Smooth muscle cell of the brain vasculature (primary cell): ENCODE results near the gene ING5.
"Not testable (repeated sequence)": the region's sequence is repeated elsewhere in the genome, so short reads cannot be mapped to it uniquely, and the experiment has no call there.

ENCODE experiments used
- DNase-seq: peaks from one replicate; pipeline ENCODE4 v3.0.0-alpha.2; 2012; ENCODE audit warnings: low read depth, low spot score

Gene ING5

DNA sequence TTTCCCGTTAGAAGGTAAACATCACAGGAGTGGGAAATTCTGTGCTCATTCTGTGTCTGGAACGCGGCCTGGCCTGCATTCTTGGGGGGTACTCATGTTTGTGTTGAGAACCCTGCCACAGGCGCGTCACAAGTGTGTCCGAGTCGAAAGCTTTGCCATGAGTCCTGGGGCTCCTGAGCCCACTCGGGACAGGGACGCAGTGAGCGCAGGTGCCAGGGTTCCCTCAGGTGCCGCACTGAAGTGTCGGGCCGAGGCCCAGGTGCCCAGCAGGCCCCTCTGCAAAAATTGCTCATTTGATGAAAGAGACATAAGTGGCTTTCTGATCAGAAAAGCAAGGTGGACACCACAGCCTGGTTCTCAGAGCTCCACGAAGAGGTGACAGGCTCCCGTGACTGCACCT is 37.3 kb downstream of the ING5 start:
- DNase-seq = no peak

DNA sequence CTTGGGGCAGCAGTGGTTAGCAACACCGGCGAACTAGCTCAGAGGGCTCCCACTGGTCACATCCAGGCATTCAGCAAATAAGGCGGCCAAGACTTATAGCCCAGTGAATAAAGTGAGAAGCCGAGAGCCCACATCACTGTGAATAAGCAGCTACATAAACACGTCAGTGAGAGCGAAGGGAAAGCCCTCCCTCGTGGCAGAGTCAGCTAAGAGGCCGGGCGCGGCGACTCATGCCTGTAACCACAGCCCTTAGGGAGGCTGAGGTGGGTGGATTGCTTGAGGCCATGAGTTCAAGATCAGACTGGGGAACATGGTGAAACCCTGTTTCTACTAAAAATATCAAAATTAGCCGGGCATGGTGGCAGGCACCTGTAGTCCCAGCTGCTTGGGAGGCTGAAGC is 37.8 kb downstream of the ING5 start:
- no peak for DNase-seq

DNA sequence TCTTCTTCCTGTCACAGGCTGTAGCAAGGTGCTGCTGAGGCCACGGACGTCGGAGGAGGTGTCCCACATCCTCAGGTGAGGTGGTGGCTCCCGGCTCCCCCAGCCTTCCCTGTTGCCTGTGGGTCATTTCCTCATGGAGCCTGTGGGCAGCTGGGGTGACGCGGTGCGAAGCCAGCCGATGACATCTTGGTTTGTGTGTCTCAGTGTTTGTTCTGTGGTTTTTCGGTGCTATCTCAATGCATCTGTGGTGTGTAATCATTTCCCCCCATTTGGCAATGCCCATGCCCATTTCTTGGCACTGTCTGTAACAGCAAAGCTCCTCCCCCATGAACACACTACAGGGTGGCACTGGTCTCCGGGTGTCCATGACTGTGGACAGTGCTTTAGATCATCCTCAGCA is 39.2 kb downstream of the ING5 start:
- no peak for DNase-seq

DNA sequence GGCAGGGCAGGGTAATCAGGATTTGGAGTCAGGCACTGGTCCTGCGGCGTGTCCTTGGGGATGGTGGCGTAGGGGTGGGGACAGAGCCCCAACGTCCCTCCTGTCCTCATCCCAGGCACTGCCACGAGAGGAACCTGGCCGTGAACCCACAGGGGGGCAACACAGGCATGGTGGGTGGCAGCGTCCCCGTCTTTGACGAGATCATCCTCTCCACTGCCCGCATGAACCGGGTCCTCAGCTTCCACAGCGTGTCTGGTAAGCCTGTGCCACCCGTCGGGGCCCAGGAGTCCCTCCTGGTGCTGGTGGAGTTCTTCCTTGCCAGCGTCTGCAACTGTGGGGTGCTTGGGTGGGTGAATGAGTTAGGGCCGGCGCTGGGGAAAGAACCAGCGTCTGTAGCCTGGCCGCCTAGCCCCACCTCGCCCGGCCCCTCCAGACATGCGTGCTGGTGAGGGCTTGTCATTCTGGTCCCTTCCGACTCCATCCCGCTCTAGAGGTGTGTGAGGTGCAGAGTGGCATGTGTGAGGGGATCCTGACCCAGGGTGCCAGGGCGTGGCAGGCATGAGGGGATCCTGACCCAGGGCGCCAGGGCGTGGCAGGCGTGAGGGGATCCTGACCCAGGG is 40.6 kb downstream of the ING5 start:
- no peak for DNase-seq

DNA sequence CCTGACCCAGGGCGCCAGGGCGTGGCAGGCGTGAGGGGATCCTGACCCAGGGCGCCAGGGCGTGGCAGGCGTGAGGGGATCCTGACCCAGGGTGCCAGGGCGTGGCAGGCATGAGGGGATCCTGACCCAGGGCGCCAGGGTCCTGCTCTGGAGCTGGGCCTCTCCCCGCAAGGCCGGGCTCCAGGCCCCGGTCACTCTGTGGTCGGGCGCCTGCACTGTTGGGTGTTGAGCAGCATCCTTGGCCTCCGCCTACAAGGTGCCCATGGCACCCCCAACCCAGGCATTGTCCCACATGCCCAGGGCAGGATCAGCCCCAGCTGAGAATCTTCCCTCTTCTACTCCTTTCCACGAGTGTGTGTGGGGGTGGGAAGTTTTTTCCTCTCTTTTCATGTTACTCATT is 41.2 kb downstream of the ING5 start:
- not testable (repeated sequence) for DNase-seq

DNA sequence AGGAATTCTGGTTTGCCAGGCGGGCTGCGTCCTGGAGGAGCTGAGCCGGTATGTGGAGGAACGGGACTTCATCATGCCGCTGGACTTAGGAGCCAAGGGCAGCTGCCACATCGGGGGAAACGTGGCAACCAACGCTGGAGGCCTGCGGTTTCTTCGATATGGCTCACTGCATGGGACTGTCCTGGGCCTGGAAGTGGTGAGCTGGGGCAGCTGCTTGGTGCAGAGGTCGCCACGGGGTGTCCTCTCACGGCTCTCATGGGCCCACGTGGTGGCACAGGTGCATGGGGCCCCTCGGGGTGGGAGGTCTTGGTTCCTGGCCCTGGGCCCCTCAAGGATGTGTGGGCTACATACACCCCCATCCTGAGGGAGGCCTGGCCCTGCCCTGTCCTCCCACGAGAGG is 41.8 kb downstream of the ING5 start:
- DNase-seq = no peak

DNA sequence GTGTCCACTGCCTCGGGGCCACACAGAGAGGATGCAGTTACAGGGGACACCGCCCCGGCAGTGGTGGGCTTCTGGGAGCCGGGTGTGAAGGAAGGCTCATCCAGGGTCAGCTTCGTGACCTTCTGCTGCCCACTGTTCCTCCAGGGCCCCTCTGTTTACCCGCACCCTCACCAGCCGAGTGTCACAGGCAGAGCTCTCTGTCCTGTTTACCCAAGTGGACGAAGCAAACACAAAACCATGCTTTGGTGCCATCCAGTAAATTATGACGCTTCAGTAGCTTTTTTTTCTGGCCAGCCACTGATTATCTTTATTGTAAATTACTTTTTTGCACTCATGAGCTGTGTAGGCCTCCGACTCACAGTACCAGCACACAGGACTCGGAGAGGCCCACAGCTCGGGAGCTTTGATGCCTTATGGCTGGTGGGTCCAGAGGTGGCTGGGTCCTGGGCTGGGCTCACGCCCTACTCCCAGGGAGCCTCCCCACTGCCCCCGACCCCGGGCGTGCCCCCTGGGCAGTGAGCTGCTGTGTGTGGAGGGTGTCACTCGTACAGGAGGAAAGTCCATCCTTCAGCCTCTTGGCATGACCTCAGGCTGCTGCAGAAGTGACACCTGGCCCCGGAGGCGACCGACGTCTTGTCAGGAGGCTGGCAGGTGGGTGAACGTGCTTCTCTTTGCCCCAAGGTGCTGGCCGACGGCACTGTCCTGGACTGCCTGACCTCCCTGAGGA is 42.4 kb downstream of the ING5 start:
- DNase-seq = no peak

DNA sequence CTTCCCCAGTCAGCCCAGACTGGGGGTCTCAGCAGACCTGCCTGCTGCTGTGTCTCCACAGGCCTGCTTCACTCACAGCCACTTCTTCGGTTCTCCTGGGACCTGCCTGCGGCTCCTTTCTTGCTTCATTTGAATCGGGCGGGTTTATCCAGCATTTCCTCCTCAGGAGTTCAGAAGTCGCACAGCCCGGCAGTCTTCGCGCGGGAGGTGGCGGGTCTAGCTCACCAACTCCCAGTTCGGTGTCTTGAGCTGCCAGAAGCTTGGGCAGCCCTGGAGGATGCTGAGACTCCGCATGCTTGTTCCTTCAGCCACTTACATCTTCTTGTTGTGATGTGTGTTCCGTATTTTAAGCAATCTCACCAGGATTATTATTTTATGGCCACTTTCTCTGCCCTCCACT is 43.4 kb downstream of the ING5 start:
- DNase-seq = no peak

DNA sequence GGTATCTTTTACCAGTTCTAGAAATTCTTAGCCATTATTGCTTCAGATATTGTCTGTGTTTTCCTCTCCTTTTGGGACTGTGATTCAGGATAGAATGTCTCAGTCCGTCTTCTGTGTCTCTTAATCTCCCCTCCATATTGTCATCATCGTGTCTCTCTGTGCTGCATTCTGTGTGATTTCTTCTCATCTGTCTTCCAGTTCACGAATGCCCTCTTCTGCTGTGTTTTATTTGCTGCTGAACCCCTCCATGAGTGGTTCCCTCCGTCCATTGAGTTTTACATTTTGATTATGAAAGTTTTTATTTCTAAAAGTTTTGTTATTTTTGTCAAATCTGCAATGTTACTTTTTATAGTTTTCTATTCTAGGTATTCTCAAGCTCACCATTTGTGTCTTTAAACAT is 44.2 kb downstream of the ING5 start:
- no peak for DNase-seq

DNA sequence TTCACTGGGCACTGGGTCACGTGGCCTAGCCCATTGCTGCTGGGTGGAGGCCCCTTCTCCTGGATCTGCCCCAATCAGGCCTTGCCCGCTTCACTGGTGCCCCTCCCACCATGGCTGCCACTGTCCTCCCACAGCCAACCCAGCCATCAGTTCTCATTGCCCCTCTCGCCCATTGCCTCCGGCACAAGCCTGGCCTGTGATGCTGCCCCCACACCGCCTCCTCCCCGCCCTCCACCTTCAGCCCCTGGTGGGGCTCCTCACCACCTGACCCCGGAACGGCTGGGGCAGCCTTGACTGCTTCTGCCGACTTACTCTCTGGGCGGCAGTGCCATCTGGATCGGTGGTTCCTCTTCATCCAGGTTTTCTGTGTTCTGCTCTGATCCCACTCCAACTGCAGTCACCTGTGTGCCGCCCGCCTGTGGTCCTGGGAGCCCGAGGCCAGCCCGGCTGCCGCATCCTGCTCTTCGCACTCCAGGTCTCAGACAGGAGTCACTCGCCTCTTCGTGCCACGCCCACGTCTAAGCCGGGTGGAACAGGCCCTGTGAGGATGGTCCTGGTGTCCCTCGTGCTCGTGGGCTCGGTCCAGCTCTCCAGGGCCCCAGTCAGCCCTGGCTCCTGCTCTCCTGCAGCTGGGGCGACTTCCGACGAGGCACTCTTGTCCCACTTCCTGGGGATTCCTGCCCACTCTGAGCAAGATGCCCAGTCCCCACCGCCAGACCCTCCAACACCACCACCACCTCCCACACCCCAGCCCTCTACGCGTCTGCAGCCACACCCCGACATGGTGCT is 46.8 kb downstream of the ING5 start:
- DNase-seq = no peak

DNA sequence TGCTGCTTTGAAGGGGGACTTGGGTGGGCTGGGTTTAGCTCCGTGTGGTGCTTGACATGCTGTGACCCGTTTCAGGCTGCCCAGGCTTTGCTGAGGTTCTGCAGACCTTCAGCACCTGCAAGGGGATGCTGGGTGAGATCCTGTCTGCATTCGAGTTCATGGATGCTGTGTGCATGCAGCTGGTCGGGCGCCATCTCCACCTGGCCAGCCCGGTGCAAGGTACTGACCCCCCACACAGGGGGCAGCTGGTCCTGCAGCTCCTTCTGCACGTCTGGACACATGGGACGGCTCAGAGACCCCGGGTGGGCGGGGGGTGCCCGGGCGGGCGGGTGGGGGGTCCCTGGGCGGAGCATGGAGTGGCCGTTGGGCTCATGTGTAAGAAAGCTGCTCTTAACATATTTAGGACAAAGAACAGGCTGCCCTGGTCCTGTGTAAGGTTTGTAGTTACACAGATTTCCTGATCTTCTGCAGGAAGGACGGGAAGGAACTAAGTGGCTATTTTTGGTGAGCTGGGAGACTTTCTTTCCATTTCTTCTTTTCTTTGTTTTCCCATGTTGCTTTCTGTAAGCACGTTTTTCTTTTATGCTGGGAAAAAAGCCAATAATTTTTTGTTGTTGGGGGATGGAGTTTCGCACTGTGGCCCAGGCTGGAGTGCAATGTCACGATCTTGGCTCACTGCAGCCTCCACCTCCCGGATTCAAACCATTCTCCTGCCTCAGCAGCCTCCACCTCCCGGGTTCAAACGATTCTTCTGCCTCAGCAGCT is 48.4 kb downstream of the ING5 start:
- DNase-seq = no peak

DNA sequence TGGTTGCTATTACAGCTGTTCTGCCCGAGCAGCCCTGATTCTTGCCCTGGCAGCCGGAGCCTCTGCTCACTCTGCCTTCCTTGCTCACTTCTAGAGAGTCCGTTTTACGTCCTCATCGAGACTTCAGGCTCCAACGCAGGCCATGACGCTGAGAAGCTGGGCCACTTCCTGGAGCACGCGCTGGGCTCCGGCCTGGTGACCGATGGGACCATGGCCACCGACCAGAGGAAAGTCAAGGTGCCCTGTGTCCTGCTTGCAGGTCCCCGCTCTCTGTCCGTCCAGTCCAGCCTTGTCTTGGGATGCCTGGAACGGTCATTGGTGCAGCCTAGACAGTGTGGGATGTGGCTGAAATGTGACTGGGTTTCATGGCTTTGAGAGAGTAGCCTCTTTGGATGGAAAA is 49.3 kb downstream of the ING5 start:
- no peak for DNase-seq

DNA sequence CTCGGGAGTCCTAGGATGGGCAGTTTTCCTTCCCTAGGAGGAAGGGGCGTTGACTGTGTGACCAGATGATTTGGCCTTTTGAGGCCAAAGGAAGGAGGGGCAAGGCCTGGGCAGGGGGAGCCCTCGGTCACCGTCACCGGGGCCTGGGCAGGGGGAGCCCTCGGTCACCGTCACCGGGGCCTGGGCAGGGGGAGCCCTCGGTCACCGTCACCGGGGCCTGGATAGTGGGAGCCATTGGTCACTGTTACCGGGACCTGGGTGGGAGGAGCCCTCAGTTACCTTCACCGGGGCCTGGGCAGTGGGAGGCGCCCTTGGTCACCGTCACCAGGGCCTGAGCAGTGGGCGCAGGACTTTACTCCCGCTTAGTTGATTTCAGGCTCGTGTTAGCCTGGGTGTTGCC is 49.9 kb downstream of the ING5 start:
- no peak for DNase-seq

DNA sequence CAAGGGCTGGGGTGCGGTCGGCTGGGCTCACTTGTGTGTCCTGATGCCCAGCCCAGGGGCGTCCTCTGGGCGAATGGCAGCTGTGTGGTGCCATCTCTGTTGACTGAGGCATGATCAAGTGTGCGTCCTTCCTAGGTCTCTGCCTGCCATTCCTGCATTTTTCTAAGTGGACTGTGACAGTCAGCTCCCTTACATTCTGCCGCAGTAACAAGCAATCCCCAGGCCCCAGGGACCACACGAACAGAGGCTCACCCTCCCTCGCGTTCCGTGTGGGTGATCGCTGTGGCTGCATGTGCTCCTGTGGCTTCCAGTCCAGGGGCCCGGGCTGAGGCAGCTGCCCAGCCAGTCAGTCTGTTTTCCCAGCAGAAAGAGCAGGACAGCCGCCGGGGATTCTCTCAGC is 50.4 kb downstream of the ING5 start:
- no peak for DNase-seq

DNA sequence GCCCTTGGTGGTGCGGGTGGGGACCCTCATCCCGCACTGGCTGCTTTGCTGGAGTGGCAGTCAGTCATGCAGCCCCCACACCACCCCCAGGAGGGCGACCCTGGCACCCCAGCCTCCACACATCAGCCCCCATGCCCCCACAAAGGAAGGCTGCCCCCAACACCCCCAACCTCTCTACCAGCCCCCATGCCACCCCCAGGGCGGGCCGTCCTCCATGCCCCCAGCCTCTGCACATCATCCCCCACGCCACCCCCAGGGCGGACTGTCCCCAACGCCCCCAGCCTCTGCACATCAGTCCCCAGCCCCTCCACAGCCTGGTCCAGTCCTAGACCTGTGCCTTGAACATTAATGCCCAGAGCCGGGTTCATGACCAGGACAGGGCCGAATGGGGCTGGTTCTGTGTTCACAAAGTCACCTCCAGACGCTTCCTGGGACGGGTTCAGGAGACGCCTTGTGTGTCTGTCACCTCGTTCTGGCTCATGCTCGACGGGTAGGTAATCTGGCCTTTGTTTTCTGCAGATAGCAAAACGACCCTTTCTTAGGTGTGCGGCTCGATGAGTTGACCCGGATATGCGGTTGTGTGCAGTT is 50.9 kb downstream of the ING5 start:
- DNase-seq = no peak

DNA sequence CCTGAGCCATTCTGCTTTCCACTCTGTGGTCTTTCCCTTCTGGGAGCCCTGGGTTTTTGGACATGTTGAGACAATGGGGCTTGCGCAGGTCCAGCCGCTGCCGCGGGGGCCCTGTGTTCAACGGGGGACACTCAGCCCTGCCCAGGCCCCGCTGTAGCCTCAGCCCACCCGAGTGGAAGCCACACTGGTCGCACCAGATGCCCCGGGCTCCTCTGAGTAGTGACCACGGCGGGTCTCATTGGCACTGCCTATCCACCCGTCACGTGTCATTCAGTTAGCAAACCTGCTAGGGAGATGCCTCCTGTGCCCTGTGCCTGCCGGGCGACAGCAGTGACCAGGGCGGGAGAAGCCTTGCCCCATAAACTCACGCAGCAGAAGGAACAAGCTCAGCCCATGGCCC is 51.7 kb downstream of the ING5 start:
- DNase-seq = no peak

DNA sequence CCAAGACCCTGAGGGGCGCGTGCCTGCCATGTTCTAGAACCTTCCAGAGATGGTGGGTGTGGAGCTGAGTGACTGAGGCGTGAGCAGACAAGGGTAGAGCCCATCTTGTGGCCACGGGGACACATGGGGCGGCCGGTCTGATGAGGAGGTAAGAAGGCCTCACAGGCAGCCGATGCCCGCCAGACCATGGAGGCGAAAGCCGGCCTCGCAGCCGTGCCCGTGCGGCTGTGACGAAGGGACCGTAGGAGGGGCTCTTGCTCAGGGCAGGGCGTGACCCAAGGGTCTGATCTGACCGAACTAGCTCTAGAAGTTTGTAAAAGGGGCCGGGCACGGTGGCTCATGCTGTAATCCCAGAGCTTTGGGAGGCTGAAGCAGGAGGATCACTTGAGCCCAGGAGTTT is 52.2 kb downstream of the ING5 start:
- no peak for DNase-seq

DNA sequence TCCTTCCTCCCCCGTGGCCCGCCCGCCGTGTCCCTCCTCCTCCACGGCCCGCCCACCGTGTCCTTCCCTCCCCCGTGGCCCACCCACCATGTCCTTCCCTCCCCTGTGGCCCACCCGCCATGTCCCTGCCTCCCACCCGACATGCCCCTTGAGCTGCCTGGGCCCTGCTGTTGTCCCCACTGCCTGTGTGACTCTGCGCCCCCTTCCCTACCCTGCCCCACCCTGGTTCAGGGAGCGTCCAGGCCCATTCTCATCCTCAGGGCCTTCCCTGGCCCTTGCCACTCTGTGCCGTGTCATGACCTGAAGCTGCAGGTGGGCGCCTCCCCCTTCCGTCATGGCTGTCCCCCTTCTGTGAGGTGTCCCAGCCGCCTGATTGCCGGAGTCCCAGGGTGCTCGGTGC is 53.3 kb downstream of the ING5 start:
- DNase-seq = no peak

DNA sequence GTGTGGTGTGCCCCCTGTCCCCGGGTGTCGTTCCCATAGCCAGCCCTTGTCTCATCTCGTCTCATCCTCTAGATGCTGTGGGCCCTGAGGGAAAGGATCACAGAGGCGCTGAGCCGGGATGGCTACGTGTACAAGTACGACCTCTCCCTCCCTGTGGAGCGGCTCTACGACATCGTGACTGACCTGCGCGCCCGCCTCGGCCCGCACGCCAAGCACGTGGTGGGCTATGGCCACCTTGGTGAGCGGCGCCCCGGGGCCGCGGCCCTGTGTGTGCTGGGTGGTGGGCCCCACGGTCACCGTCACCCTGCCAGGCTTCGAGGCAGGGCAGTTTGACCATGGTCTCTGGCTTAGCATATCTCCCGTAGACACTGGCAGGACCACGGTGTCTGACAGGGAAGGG is 53.9 kb downstream of the ING5 start:
- no peak for DNase-seq

DNA sequence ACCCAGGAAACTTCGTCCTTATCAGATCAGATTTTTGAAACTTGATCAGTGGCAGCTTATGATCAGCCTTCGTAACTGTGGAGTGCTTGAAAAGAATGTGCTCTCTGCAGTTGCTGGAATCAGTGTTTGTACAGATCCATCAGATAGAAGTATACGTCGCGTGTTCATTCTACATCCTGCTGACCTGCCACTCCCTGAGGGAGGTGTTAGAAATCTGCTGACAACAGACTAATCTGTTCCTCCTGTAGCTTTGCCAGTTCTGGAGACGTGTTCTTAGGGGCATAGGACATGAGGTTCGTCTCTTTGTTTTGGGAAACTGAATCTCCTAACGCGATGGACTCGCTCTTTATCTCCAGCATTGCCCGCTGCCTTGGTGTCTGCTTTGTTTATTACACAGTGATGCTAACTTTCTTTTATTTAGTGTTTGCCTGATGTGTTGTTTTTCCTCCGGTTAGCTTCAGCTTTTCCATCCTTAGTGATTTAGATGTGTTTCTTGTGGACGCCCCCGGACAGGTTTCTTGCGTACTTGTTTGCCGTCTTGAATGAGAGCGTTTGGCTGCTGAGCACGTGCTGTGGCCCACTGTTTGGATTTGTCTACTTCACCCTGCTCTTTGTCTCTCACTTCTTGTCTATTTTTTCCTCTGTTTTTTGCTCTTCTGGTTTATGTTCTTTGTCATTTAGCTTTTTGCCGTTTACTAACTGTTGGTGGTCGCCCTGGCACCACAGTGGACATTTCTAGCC is 57.4 kb downstream of the ING5 start:
- no peak for DNase-seq

DNA sequence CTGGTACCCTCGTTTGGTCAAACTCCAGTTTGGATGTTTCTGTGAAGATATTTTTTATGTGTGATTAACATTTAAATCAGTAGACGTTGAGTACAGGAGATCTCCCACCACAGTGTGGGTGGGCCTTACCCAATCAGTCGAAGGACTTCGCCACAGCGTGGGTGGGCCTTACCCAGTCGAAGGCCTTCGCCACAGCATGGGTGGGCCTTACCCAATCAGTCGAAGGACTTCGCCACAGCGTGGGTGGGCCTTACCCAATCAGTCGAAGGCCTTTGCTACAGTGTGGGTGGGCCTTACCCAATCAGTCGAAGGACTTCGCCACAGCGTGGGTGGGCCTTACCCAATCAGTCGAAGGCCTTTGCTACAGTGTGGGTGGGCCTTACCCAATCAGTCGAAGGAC is 58.1 kb downstream of the ING5 start:
- not testable (repeated sequence) for DNase-seq
